KOPT-K1 (cell line): ENCODE data around the gene C12orf42.

Source experiments
- H3K27ac ChIP-seq: fragments of 200-600 bp; sonication (generic); 2 replicates; pipeline ENCODE4 v1.5.1; 2016; ENCODE audit warnings: antibody characterized with exemption, mild to moderate bottlenecking, low read depth, low read length; ENCODE audit not compliant: poor library complexity, severe bottlenecking
- H3K36me3 ChIP-seq: fragments of 200-600 bp; sonication (generic); 2 replicates; pipeline ENCODE4 v1.5.1; 2017; ENCODE audit warnings: antibody characterized with exemption, mild to moderate bottlenecking, low read length, moderate library complexity; ENCODE audit not compliant: insufficient read depth
- H3K9me3 ChIP-seq: fragments of 200-600 bp; sonication (generic); 2 replicates; pipeline ENCODE4 v1.5.1; 2017; ENCODE audit warnings: antibody characterized with exemption, low read length, mild to moderate bottlenecking; ENCODE audit not compliant: insufficient read depth, poor library complexity, severe bottlenecking

The C12orf42 gene

GRCh38 chr12:103422746-103423515 lies 72.8 kb downstream of the C12orf42 start:
- Histone ChIP-seq H3K9me3 (no peaks in the 10 kb centered on the region), H3K27ac (no peak overlapping the region), H3K36me3 (no peaks in the 10 kb centered on the region)

- Histone ChIP-seq H3K27ac (no peak overlapping the region), H3K9me3 (no peaks in the 10 kb centered on the region), H3K36me3 (no peaks in the 10 kb centered on the region)
Observed at GRCh38 chr12:103422328-103422727, 73.4 kb downstream of the C12orf42 start.

- Histone ChIP-seq H3K27ac (no peak overlapping the region), H3K9me3 (no peaks in the 10 kb centered on the region), H3K36me3 (no peaks in the 10 kb centered on the region)
Observed at GRCh38 chr12:103421402-103421801, 74.4 kb downstream of the C12orf42 start.

GRCh38 chr12:103415681-103416080 lies 80.1 kb downstream of the C12orf42 start:
- Histone ChIP-seq H3K36me3 (no peaks in the 10 kb centered on the region), H3K9me3 (no peaks in the 10 kb centered on the region), H3K27ac (no peak overlapping the region)

- Histone ChIP-seq H3K27ac (no peak overlapping the region), H3K36me3 (no peaks in the 10 kb centered on the region), H3K9me3 (no peaks in the 10 kb centered on the region)
Observed at GRCh38 chr12:103401421-103401820, 94.3 kb downstream of the C12orf42 start.

GRCh38 chr12:103399986-103400385 lies 95.8 kb downstream of the C12orf42 start:
- no peak overlapping the region for H3K27ac ChIP-seq
- no peaks in the 10 kb centered on the region for H3K36me3 ChIP-seq
- H3K9me3 ChIP-seq = no peaks in the 10 kb centered on the region

GRCh38 chr12:103397536-103397935 lies 98.2 kb downstream of the C12orf42 start:
- Histone ChIP-seq H3K9me3 (no peaks in the 10 kb centered on the region), H3K27ac (no peak overlapping the region), H3K36me3 (no peaks in the 10 kb centered on the region)

- H3K9me3 ChIP-seq = peaks cover 3% of the 10 kb centered on the region
- H3K27ac ChIP-seq = no peak overlapping the region
- no peaks in the 10 kb centered on the region for H3K36me3 ChIP-seq
Observed at GRCh38 chr12:103392722-103393121, 103.0 kb downstream of the C12orf42 start.

GRCh38 chr12:103391103-103391502 lies 104.7 kb downstream of the C12orf42 start:
- no peaks in the 10 kb centered on the region for H3K36me3 ChIP-seq
- no peak overlapping the region for H3K27ac ChIP-seq
- peaks cover 3% of the 10 kb centered on the region for H3K9me3 ChIP-seq

GRCh38 chr12:103387385-103387784 lies 108.4 kb downstream of the C12orf42 start:
- Histone ChIP-seq H3K36me3 (no peaks in the 10 kb centered on the region), H3K9me3 (peaks cover 3% of the 10 kb centered on the region), H3K27ac (no peak overlapping the region)

- H3K9me3 ChIP-seq = no peaks in the 10 kb centered on the region
- no peak overlapping the region for H3K27ac ChIP-seq
- no peaks in the 10 kb centered on the region for H3K36me3 ChIP-seq
Observed at GRCh38 chr12:103386451-103386850, 109.3 kb downstream of the C12orf42 start.

- H3K27ac ChIP-seq = no peak overlapping the region
Observed at GRCh38 chr12:103382736-103383346, 112.9 kb downstream of the C12orf42 start.

GRCh38 chr12:103382119-103382518 lies 113.6 kb downstream of the C12orf42 start:
- Histone ChIP-seq H3K9me3 (no peaks in the 10 kb centered on the region), H3K36me3 (no peaks in the 10 kb centered on the region), H3K27ac (no peak overlapping the region)

More at GRCh38 chr12:103382736-103383346, 112.9 kb downstream of the C12orf42 start:
- H3K9me3 ChIP-seq = no peaks in the 10 kb centered on the region
- no peaks in the 10 kb centered on the region for H3K36me3 ChIP-seq

GRCh38 chr12:103379670-103380069 lies 116.1 kb downstream of the C12orf42 start:
- H3K9me3 ChIP-seq = no peaks in the 10 kb centered on the region
- no peaks in the 10 kb centered on the region for H3K36me3 ChIP-seq
- no peak overlapping the region for H3K27ac ChIP-seq

GRCh38 chr12:103373088-103373523 lies 122.7 kb downstream of the C12orf42 start:
- Histone ChIP-seq H3K9me3 (no peaks in the 10 kb centered on the region), H3K27ac (no peak overlapping the region), H3K36me3 (no peaks in the 10 kb centered on the region)

- no peak overlapping the region for H3K27ac ChIP-seq
- H3K36me3 ChIP-seq = no peaks in the 10 kb centered on the region
- no peaks in the 10 kb centered on the region for H3K9me3 ChIP-seq
Observed at GRCh38 chr12:103369929-103370328, 125.8 kb downstream of the C12orf42 start.
